Caco-2 (cell line): Measurements from ENCODE around the gene SORBS2. TPM values are rescaled to one million over a fixed set of nuclear protein-coding genes. Genes with fewer than 3 reads are reported as not detected.

Experiments used
- BruUV-seq: library from RNA; stranded (reverse); fragments of 400-500 nt; replicated peaks from 2 replicates; lab custom pipeline; 2021; lab: Mats Ljungman, UMichigan
- CTCF ChIA-PET: fragments of 300-600 bp; sonication (Branson Sonifier 250); formaldehyde crosslinking; loops from one replicate; lab custom pipeline; 2022; ENCODE audit warnings: antibody characterized with exemption; lab: Charles Lee
- POLR2A ChIA-PET: fragments of 300-600 bp; sonication (Branson Sonifier 250); formaldehyde crosslinking; loops from one replicate; lab custom pipeline; 2022; ENCODE audit warnings: antibody characterized with exemption; lab: Charles Lee
- DNase-seq, 2 experiments: peaks; one replicate each; pipeline versions ENCODE4 v3.0.0 to v3.0.0-alpha.2; 2020 to 2022
- H3K27me3 ChIP-seq: replicated peaks from 2 replicates; pipeline ENCODE4 v1.6.0; 2011; ENCODE audit warnings: low read length; ENCODE audit not compliant: control insufficient read depth, insufficient read depth
- H3K36me3 ChIP-seq: 2 replicates; pipeline ENCODE4 v1.5.1; 2011; ENCODE audit warnings: low read length; ENCODE audit not compliant: control insufficient read depth, insufficient read depth
- H3K4me1 ChIP-seq: fragments of 250-450 bp; sonication (Bioruptor Pico); 2 replicates; pipeline ENCODE4 v1.5.1; 2020; ENCODE audit warnings: mild to moderate bottlenecking
- H3K4me3 ChIP-seq: 2 replicates; pipeline ENCODE4 v1.5.1; 2011; ENCODE audit warnings: low read depth, mild to moderate bottlenecking, control low read depth, low read length
- H3K9me3 ChIP-seq: fragments of 250-450 bp; sonication (Bioruptor Pico); 2 replicates; pipeline ENCODE4 v1.5.1; 2020; ENCODE audit warnings: mild to moderate bottlenecking, moderate library complexity
- H3K27ac Mint-ChIP-seq: one replicate; pipeline ENCODE4 v1.8.0; 2022; ENCODE audit warnings: mixed read lengths; ENCODE audit not compliant: unreplicated experiment
- H3K27me3 Mint-ChIP-seq: one replicate; pipeline ENCODE4 v1.8.0; 2022; ENCODE audit warnings: mixed read lengths; ENCODE audit not compliant: insufficient read depth, unreplicated experiment
- H3K36me3 Mint-ChIP-seq: one replicate; pipeline ENCODE4 v1.8.0; 2022; ENCODE audit warnings: mild to moderate bottlenecking, mixed read lengths; ENCODE audit not compliant: insufficient read depth, unreplicated experiment
- H3K4me1 Mint-ChIP-seq: one replicate; pipeline ENCODE4 v1.8.0; 2022; ENCODE audit warnings: low read depth, mixed read lengths; ENCODE audit not compliant: unreplicated experiment
- H3K4me3 Mint-ChIP-seq: one replicate; pipeline ENCODE4 v1.8.0; 2022; ENCODE audit warnings: mild to moderate bottlenecking, moderate library complexity, mixed read lengths; ENCODE audit not compliant: unreplicated experiment
- H3K9me3 Mint-ChIP-seq: one replicate; pipeline ENCODE4 v1.8.0; 2022; ENCODE audit warnings: mixed read lengths; ENCODE audit not compliant: unreplicated experiment
- intact Hi-C: fragments of 100-400 bp; cut with micrococcal nuclease; formaldehyde crosslinking; loops from one replicate; pipeline ENCODE4 v1.10.0; 2022; ENCODE audit not compliant: unreplicated experiment
- total RNA-seq: library from RNA; stranded (reverse); gene quantifications from 2 replicates; pipeline ENCODE4 v1.2.3, GENCODE V29; 2022
- TF ChIP-seq, protein P1 (sequence below), 2 experiments: fragments of 200-600 bp in 1 of 2; IDR thresholded peaks; 1 replicate in 1 of 2; 2 replicates in 1 of 2; pipeline versions ENCODE4 v1.5.1 to v1.8.0; 2011 to 2022; ENCODE audit warnings: antibody characterized with exemption in 1 of 2, control low read depth in 1 of 2, inconsistent platforms in 1 of 2, low read depth in 1 of 2, low read length in 1 of 2, mild to moderate bottlenecking in 1 of 2, moderate library complexity in 1 of 2; ENCODE audit not compliant: insufficient read depth in 1 of 2, severe bottlenecking in 1 of 2, unreplicated experiment in 1 of 2

SORBS2 gene
- total RNA-seq, 1 experiment from 2014 or later = 47.7 TPM

DNA sequence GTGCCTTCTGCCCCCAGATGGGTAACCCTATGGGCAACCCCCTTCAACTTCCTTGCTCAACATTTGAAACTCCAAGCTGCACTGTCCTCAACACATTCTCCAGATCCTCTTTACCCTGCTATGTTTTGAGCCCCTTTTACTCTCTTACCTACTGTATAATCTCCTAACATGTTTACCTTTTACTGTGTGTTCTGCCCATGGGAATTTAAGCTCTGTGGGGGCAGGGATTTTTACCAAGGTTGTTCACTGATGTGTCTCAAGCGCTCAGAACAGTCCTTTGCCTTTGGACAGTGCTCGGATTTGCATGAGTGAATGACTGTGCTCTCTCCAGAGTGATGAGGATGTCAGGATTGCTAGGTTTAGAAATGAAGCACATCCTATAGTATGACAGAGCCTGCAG is 53.2 kb downstream of the SORBS2 start:
- Mint-ChIP-seq H3K27me3 (no peaks in the 10 kb centered on the region), H3K4me3 (no peak overlapping the region), H3K27ac (no peak overlapping the region), H3K36me3 (peaks cover 9% of the 10 kb centered on the region), H3K4me1 (peaks cover 24% of the 10 kb centered on the region), H3K9me3 (no peaks in the 10 kb centered on the region)
- TF ChIP-seq, protein P1, sequence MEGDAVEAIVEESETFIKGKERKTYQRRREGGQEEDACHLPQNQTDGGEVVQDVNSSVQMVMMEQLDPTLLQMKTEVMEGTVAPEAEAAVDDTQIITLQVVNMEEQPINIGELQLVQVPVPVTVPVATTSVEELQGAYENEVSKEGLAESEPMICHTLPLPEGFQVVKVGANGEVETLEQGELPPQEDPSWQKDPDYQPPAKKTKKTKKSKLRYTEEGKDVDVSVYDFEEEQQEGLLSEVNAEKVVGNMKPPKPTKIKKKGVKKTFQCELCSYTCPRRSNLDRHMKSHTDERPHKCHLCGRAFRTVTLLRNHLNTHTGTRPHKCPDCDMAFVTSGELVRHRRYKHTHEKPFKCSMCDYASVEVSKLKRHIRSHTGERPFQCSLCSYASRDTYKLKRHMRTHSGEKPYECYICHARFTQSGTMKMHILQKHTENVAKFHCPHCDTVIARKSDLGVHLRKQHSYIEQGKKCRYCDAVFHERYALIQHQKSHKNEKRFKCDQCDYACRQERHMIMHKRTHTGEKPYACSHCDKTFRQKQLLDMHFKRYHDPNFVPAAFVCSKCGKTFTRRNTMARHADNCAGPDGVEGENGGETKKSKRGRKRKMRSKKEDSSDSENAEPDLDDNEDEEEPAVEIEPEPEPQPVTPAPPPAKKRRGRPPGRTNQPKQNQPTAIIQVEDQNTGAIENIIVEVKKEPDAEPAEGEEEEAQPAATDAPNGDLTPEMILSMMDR (IDR thresholded peaks at IDR 0.05; ENCODE audit: insufficient read depth in 1 of 2, low read depth in 1 of 2, low read length in 1 of 2, severe bottlenecking in 1 of 2, unreplicated experiment in 1 of 2) = no peak
- Histone ChIP-seq H3K9me3 (no peaks in the 10 kb centered on the region), H3K4me1 (peaks cover 14% of the 10 kb centered on the region), H3K4me3 (no peak overlapping the region), H3K27me3 (no peaks in the 10 kb centered on the region), H3K36me3 (no peaks in the 10 kb centered on the region)
- POLR2A ChIA-PET = no interaction called here
- no peak for DNase-seq
- intact Hi-C loops = loop anchor here (1.0 kb wide), 1 partner anchor 138 kb away; no protein-coding TSS in a partner anchor
- CTCF ChIA-PET = no interaction called here
- no TSS peak for BruUV-seq

DNA sequence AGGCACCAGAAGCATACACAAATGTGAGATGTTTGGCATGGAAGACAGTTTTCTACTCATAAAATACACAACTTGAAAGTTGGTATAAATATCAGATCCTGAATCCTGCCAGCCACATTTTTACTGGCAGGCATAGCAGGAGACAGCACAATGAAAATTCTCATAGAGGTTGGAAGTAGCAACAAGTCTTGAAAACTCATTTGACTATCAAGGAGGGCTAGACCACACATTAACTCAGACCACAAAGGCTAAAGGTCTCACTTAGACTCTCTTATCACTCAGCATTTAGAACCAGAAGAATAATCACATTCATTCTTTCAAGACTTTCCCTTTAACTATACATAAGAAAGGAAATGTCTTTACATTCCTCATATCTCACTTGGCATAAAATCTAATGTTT is 56.5 kb downstream of the SORBS2 start:
- ChIA-PET POLR2A (no interaction called here), CTCF (no interaction called here)
- Histone ChIP-seq H3K36me3 (no peaks in the 10 kb centered on the region), H3K4me1 (peaks cover 14% of the 10 kb centered on the region), H3K9me3 (no peaks in the 10 kb centered on the region), H3K27me3 (no peaks in the 10 kb centered on the region), H3K4me3 (no peak overlapping the region)
- TF ChIP-seq, protein P1 (IDR thresholded peaks at IDR 0.05; ENCODE audit: insufficient read depth in 1 of 2, low read depth in 1 of 2, low read length in 1 of 2, severe bottlenecking in 1 of 2, unreplicated experiment in 1 of 2) = no peak
- peaks cover 11% of the 10 kb centered on the region for H3K4me1 Mint-ChIP-seq
- no TSS peak for BruUV-seq
- H3K4me3 Mint-ChIP-seq = no peak overlapping the region
- no peak for DNase-seq
- H3K36me3 Mint-ChIP-seq = peaks cover 5% of the 10 kb centered on the region
- intact Hi-C loops = no loop called here
- H3K27me3 Mint-ChIP-seq = no peaks in the 10 kb centered on the region
- H3K9me3 Mint-ChIP-seq = no peaks in the 10 kb centered on the region
- H3K27ac Mint-ChIP-seq = no peak overlapping the region

DNA sequence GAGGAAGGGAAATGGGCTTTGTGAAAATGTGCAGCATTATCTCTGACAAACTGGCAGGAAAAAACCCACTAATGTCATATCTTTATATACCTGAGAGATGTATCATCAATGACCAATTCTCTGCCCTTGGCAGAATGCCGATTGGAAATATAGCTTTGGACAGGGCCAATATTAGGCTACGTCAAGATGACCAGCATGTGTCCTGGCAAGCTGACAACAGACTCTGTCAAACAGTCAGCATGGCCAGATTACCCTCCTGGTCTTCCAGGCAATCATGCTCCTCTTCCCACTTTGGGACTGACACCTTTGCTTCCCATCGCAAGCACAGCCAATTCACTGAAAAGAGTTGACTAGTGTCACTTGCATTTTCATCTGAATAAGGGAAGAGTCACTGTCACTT is 57.0 kb downstream of the SORBS2 start:
- TF ChIP-seq, protein P1 (IDR thresholded peaks at IDR 0.05; ENCODE audit: insufficient read depth in 1 of 2, low read depth in 1 of 2, low read length in 1 of 2, severe bottlenecking in 1 of 2, unreplicated experiment in 1 of 2) = no peak
- Histone ChIP-seq H3K4me3 (no peak overlapping the region), H3K4me1 (peaks cover 14% of the 10 kb centered on the region), H3K36me3 (no peaks in the 10 kb centered on the region), H3K27me3 (no peaks in the 10 kb centered on the region), H3K9me3 (no peaks in the 10 kb centered on the region)
- Mint-ChIP-seq H3K27ac (no peak overlapping the region), H3K4me1 (peaks cover 11% of the 10 kb centered on the region), H3K36me3 (peaks cover 5% of the 10 kb centered on the region), H3K4me3 (no peak overlapping the region), H3K27me3 (no peaks in the 10 kb centered on the region), H3K9me3 (no peaks in the 10 kb centered on the region)
- ChIA-PET POLR2A (no interaction called here), CTCF (no interaction called here)
- no TSS peak for BruUV-seq
- no peak for DNase-seq
- intact Hi-C loops = no loop called here
